ENCODE data around the gene SMAD4. TPM values are rescaled to one million over a fixed set of nuclear protein-coding genes. Genes with fewer than 3 reads are reported as not detected.

SMAD4 gene
- polyA plus RNA-seq, 4 donors: 16.8 to 88.5 (median 19.7) TPM

- Histone ChIP-seq H3K9me3 (ENCODE audit: control insufficient read depth in 2 of 2, insufficient read depth in 1 of 2, low read depth in 1 of 2, low read length in 1 of 2) (no peaks in the 10 kb centered on the region), H3K4me1 (ENCODE audit: control insufficient read depth in 3 of 3, insufficient read depth in 2 of 3, low read depth in 1 of 3, low read length in 2 of 3) (no peaks in the 10 kb centered on the region), H3K27ac (ENCODE audit: low read depth in 1 of 3, low read length in 2 of 3) (no peak overlapping the region), H3K27me3 (ENCODE audit: control insufficient read depth in 3 of 3, insufficient read depth in 3 of 3, low read length in 3 of 3) (no peaks in the 10 kb centered on the region), H3K36me3 (ENCODE audit: control insufficient read depth in 3 of 3, insufficient read depth in 2 of 3, low read depth in 1 of 3, low read length in 3 of 3) (peaks cover 5 to 25% (median 18%) of the 10 kb centered on the region in 3 donors), H3K4me3 (ENCODE audit: low read depth in 1 of 3, low read length in 3 of 3) (no peak overlapping the region)
- DNase-seq (no peak), FAIRE-seq (no peak)
- WGBS, 3 donors: 82 to 93% (median 91%) methylated on average over 4 of the region's 4 CpGs
Observed at GRCh38 chr18:51066273-51066672, 36.3 kb downstream of the SMAD4 start.

GRCh38 chr18:51068105-51068504 is 38.1 kb downstream of the SMAD4 start:
- no peaks in the 10 kb centered on the region for H3K27me3 ChIP-seq (ENCODE audit: control insufficient read depth in 3 of 3, insufficient read depth in 3 of 3, low read length in 3 of 3)
- DNase-seq (no peak), FAIRE-seq (no peak)
- no peak overlapping the region for H3K4me3 ChIP-seq (ENCODE audit: low read depth in 1 of 3, low read length in 3 of 3)
- 74 to 80% (median 76%) methylated on average over 4 of the region's 4 CpGs for WGBS, 3 donors
- H3K27ac ChIP-seq (ENCODE audit: low read depth in 1 of 3, low read length in 2 of 3): no peak overlapping the region
- no peaks in the 10 kb centered on the region for H3K4me1 ChIP-seq (ENCODE audit: control insufficient read depth in 3 of 3, insufficient read depth in 2 of 3, low read depth in 1 of 3, low read length in 2 of 3)
- no peaks in the 10 kb centered on the region for H3K9me3 ChIP-seq (ENCODE audit: control insufficient read depth in 2 of 2, insufficient read depth in 1 of 2, low read depth in 1 of 2, low read length in 1 of 2)
- peaks cover 3 to 21% (median 18%) of the 10 kb centered on the region in 3 donors for H3K36me3 ChIP-seq (ENCODE audit: control insufficient read depth in 3 of 3, insufficient read depth in 2 of 3, low read depth in 1 of 3, low read length in 3 of 3)

- FAIRE-seq (no peak), DNase-seq (no peak)
- peaks cover 3 to 23% (median 12%) of the 10 kb centered on the region in 3 donors for H3K36me3 ChIP-seq (ENCODE audit: control insufficient read depth in 3 of 3, insufficient read depth in 2 of 3, low read depth in 1 of 3, low read length in 3 of 3)
- no peaks in the 10 kb centered on the region for H3K4me1 ChIP-seq (ENCODE audit: control insufficient read depth in 3 of 3, insufficient read depth in 2 of 3, low read depth in 1 of 3, low read length in 2 of 3)
- no peaks in the 10 kb centered on the region for H3K9me3 ChIP-seq (ENCODE audit: control insufficient read depth in 2 of 2, insufficient read depth in 1 of 2, low read depth in 1 of 2, low read length in 1 of 2)
- H3K27ac ChIP-seq (ENCODE audit: low read depth in 1 of 3, low read length in 2 of 3): no peak overlapping the region
- 82 to 97% (median 93%) methylated on average over 1 of the region's 1 CpG for WGBS, 3 donors
- no peaks in the 10 kb centered on the region for H3K27me3 ChIP-seq (ENCODE audit: control insufficient read depth in 3 of 3, insufficient read depth in 3 of 3, low read length in 3 of 3)
- no peak overlapping the region for H3K4me3 ChIP-seq (ENCODE audit: low read depth in 1 of 3, low read length in 3 of 3)
Observed at GRCh38 chr18:51069885-51070284, 39.9 kb downstream of the SMAD4 start.

- FAIRE-seq (no peak), DNase-seq (no peak)
- Histone ChIP-seq H3K36me3 (ENCODE audit: control insufficient read depth in 3 of 3, insufficient read depth in 2 of 3, low read depth in 1 of 3, low read length in 3 of 3) (peaks cover 3 to 23% (median 9%) of the 10 kb centered on the region in 3 donors), H3K27ac (ENCODE audit: low read depth in 1 of 3, low read length in 2 of 3) (no peak overlapping the region), H3K27me3 (ENCODE audit: control insufficient read depth in 3 of 3, insufficient read depth in 3 of 3, low read length in 3 of 3) (no peaks in the 10 kb centered on the region), H3K4me3 (ENCODE audit: low read depth in 1 of 3, low read length in 3 of 3) (no peak overlapping the region), H3K9me3 (ENCODE audit: control insufficient read depth in 2 of 2, insufficient read depth in 1 of 2, low read depth in 1 of 2, low read length in 1 of 2) (no peaks in the 10 kb centered on the region), H3K4me1 (ENCODE audit: control insufficient read depth in 3 of 3, insufficient read depth in 2 of 3, low read depth in 1 of 3, low read length in 2 of 3) (no peaks in the 10 kb centered on the region)
- 90 to 95% (median 94%) methylated on average over 2 of the region's 2 CpGs for WGBS, 3 donors
Observed at GRCh38 chr18:51070545-51070944, 40.5 kb downstream of the SMAD4 start.

GRCh38 chr18:51072586-51073313 is 42.7 kb downstream of the SMAD4 start:
- 89 to 94% (median 92%) methylated on average over 6 of the region's 6 CpGs for WGBS, 3 donors
- Histone ChIP-seq H3K4me1 (ENCODE audit: control insufficient read depth in 3 of 3, insufficient read depth in 2 of 3, low read depth in 1 of 3, low read length in 2 of 3) (no peaks in the 10 kb centered on the region), H3K36me3 (ENCODE audit: control insufficient read depth in 3 of 3, insufficient read depth in 2 of 3, low read depth in 1 of 3, low read length in 3 of 3) (peaks cover 3 to 16% (median 11%) of the 10 kb centered on the region in 3 donors), H3K27ac (ENCODE audit: low read depth in 1 of 3, low read length in 2 of 3) (no peak overlapping the region), H3K9me3 (ENCODE audit: control insufficient read depth in 2 of 2, insufficient read depth in 1 of 2, low read depth in 1 of 2, low read length in 1 of 2) (no peaks in the 10 kb centered on the region), H3K4me3 (ENCODE audit: low read depth in 1 of 3, low read length in 3 of 3) (no peak overlapping the region), H3K27me3 (ENCODE audit: control insufficient read depth in 3 of 3, insufficient read depth in 3 of 3, low read length in 3 of 3) (no peaks in the 10 kb centered on the region)
- FAIRE-seq (no peak), DNase-seq (no peak)

- Histone ChIP-seq H3K27me3 (ENCODE audit: control insufficient read depth in 3 of 3, insufficient read depth in 3 of 3, low read length in 3 of 3) (no peaks in the 10 kb centered on the region), H3K9me3 (ENCODE audit: control insufficient read depth in 2 of 2, insufficient read depth in 1 of 2, low read depth in 1 of 2, low read length in 1 of 2) (no peaks in the 10 kb centered on the region), H3K27ac (ENCODE audit: low read depth in 1 of 3, low read length in 2 of 3) (no peak overlapping the region), H3K4me1 (ENCODE audit: control insufficient read depth in 3 of 3, insufficient read depth in 2 of 3, low read depth in 1 of 3, low read length in 2 of 3) (no peaks in the 10 kb centered on the region), H3K4me3 (ENCODE audit: low read depth in 1 of 3, low read length in 3 of 3) (no peak overlapping the region), H3K36me3 (ENCODE audit: control insufficient read depth in 3 of 3, insufficient read depth in 2 of 3, low read depth in 1 of 3, low read length in 3 of 3) (peaks cover 2 to 14% (median 11%) of the 10 kb centered on the region in 3 donors)
- WGBS, 3 donors: 69 to 76% (median 70%) methylated on average over 1 of the region's 1 CpG
- FAIRE-seq (no peak), DNase-seq (no peak)
Observed at GRCh38 chr18:51074605-51075004, 44.6 kb downstream of the SMAD4 start.

- no peaks in the 10 kb centered on the region for H3K9me3 ChIP-seq (ENCODE audit: control insufficient read depth in 2 of 2, insufficient read depth in 1 of 2, low read depth in 1 of 2, low read length in 1 of 2)
- no peaks in the 10 kb centered on the region for H3K4me1 ChIP-seq (ENCODE audit: control insufficient read depth in 3 of 3, insufficient read depth in 2 of 3, low read depth in 1 of 3, low read length in 2 of 3)
- 78 to 96% (median 93%) methylated on average over 4 of the region's 4 CpGs for WGBS, 3 donors
- no peaks in the 10 kb centered on the region for H3K27me3 ChIP-seq (ENCODE audit: control insufficient read depth in 3 of 3, insufficient read depth in 3 of 3, low read length in 3 of 3)
- DNase-seq (no peak), FAIRE-seq (no peak)
- H3K4me3 ChIP-seq (ENCODE audit: low read depth in 1 of 3, low read length in 3 of 3): no peak overlapping the region
- H3K27ac ChIP-seq (ENCODE audit: low read depth in 1 of 3, low read length in 2 of 3): no peak overlapping the region
- peaks cover 2 to 15% (median 12%) of the 10 kb centered on the region in 3 donors for H3K36me3 ChIP-seq (ENCODE audit: control insufficient read depth in 3 of 3, insufficient read depth in 2 of 3, low read depth in 1 of 3, low read length in 3 of 3)
Observed at GRCh38 chr18:51076503-51076902, 46.5 kb downstream of the SMAD4 start.

GRCh38 chr18:51077217-51077616 is 47.2 kb downstream of the SMAD4 start:
- no peaks in the 10 kb centered on the region for H3K9me3 ChIP-seq (ENCODE audit: control insufficient read depth in 2 of 2, insufficient read depth in 1 of 2, low read depth in 1 of 2, low read length in 1 of 2)
- H3K4me1 ChIP-seq (ENCODE audit: control insufficient read depth in 3 of 3, insufficient read depth in 2 of 3, low read depth in 1 of 3, low read length in 2 of 3): no peaks in the 10 kb centered on the region
- no peak overlapping the region for H3K4me3 ChIP-seq (ENCODE audit: low read depth in 1 of 3, low read length in 3 of 3)
- peaks cover 2 to 15% (median 12%) of the 10 kb centered on the region in 3 donors for H3K36me3 ChIP-seq (ENCODE audit: control insufficient read depth in 3 of 3, insufficient read depth in 2 of 3, low read depth in 1 of 3, low read length in 3 of 3)
- FAIRE-seq: no peak
- peak in 1 of 2 donors; percentile 27 for DNase-seq
- WGBS, 3 donors: 46 to 64% (median 52%) methylated on average over 2 of the region's 2 CpGs
- no peak overlapping the region for H3K27ac ChIP-seq (ENCODE audit: low read depth in 1 of 3, low read length in 2 of 3)
- no peaks in the 10 kb centered on the region for H3K27me3 ChIP-seq (ENCODE audit: control insufficient read depth in 3 of 3, insufficient read depth in 3 of 3, low read length in 3 of 3)

GRCh38 chr18:51078026-51078425 is 48.0 kb downstream of the SMAD4 start:
- H3K36me3 ChIP-seq (ENCODE audit: control insufficient read depth in 3 of 3, insufficient read depth in 2 of 3, low read depth in 1 of 3, low read length in 3 of 3): peaks cover 2 to 15% (median 14%) of the 10 kb centered on the region in 3 donors
- H3K27me3 ChIP-seq (ENCODE audit: control insufficient read depth in 3 of 3, insufficient read depth in 3 of 3, low read length in 3 of 3): no peaks in the 10 kb centered on the region
- H3K4me3 ChIP-seq (ENCODE audit: low read depth in 1 of 3, low read length in 3 of 3): no peak overlapping the region
- DNase-seq (no peak), FAIRE-seq (no peak)
- H3K27ac ChIP-seq (ENCODE audit: low read depth in 1 of 3, low read length in 2 of 3): no peak overlapping the region
- no peaks in the 10 kb centered on the region for H3K9me3 ChIP-seq (ENCODE audit: control insufficient read depth in 2 of 2, insufficient read depth in 1 of 2, low read depth in 1 of 2, low read length in 1 of 2)
- no peaks in the 10 kb centered on the region for H3K4me1 ChIP-seq (ENCODE audit: control insufficient read depth in 3 of 3, insufficient read depth in 2 of 3, low read depth in 1 of 3, low read length in 2 of 3)
- WGBS, 3 donors: 87 to 91% (median 90%) methylated on average over 5 of the region's 5 CpGs

Measured in small intestine (tissue), 7 donors.